SK-N-MC (cell line): ENCODE results near the gene RNF31.

ENCODE experiments used
- DNase-seq: peaks from one replicate; pipeline ENCODE4 v3.0.0-alpha.2; 2011; ENCODE audit warnings: low read depth, low spot score
- H3K27ac ChIP-seq: fragments of 200-600 bp; sonication (generic); 2 replicates; pipeline ENCODE4 v1.5.1; 2016; ENCODE audit warnings: mixed run types
- H3K36me3 ChIP-seq: fragments of 200-600 bp; sonication (generic); 2 replicates; pipeline ENCODE4 v1.6.1; 2017; ENCODE audit warnings: antibody characterized with exemption, low read length, mixed read lengths; ENCODE audit not compliant: insufficient read depth
- H3K4me3 ChIP-seq: fragments of 200-600 bp; sonication (generic); 2 replicates; pipeline ENCODE4 v1.5.1; 2016
- H3K9ac ChIP-seq: fragments of 200-600 bp; sonication (generic); 2 replicates; pipeline ENCODE4 v1.8.0; 2017; ENCODE audit warnings: mixed run types, mixed read lengths; ENCODE audit not compliant: insufficient read length
- H3K9me3 ChIP-seq: fragments of 200-600 bp; sonication (generic); 2 replicates; pipeline ENCODE4 v1.6.1; 2017; ENCODE audit warnings: low read depth, mild to moderate bottlenecking, antibody characterized with exemption, low read length, moderate library complexity, mixed read lengths
- EZH2 ChIP-seq: fragments of 200-600 bp; sonication (generic); IDR thresholded peaks from one replicate; pipeline ENCODE4 v1.6.1; 2017; ENCODE audit warnings: antibody characterized with exemption
- FOXP2 ChIP-seq: optimal IDR thresholded peaks from 2 replicates; pipeline ENCODE3; 2011; ENCODE audit warnings: mild to moderate bottlenecking, moderate library complexity; ENCODE audit not compliant: insufficient read depth; ENCODE audit errors: extremely low read length, control extremely low read depth
- POLR2AphosphoS5 ChIP-seq: IDR thresholded peaks from 2 replicates; pipeline ENCODE4 v1.6.1; 2012; ENCODE audit warnings: mild to moderate bottlenecking, low read depth, low read length, borderline replicate concordance

RNF31 gene

GRCh38 chr14:24106672-24107271 lies 40.5 kb upstream of the RNF31 start:
- Histone ChIP-seq H3K36me3 (peaks cover 20% of the 10 kb centered on the region; the same call in 1 of the 2 replicates), H3K9me3 (no peaks in the 10 kb centered on the region), H3K9ac (no peak overlapping the region), H3K27ac (no peak overlapping the region), H3K4me3 (no peak overlapping the region)
- TF ChIP-seq EZH2 (no peak), FOXP2 (no peak), POLR2AphosphoS5 (no peak)
- no peak for DNase-seq

GRCh38 chr14:24108336-24108874 lies 38.9 kb upstream of the RNF31 start:
- no peak for TF ChIP-seq FOXP2
- TF ChIP-seq POLR2AphosphoS5 = no peak
- TF ChIP-seq EZH2 = no peak
- H3K9ac ChIP-seq = no peak overlapping the region
- H3K9me3 ChIP-seq = no peaks in the 10 kb centered on the region
- DNase-seq = no peak
- no peak overlapping the region for H3K4me3 ChIP-seq
- H3K27ac ChIP-seq = no peak overlapping the region
- peaks cover 7% of the 10 kb centered on the region; the same call in 1 of the 2 replicates for H3K36me3 ChIP-seq

- H3K27ac ChIP-seq = no peak overlapping the region
- no peaks in the 10 kb centered on the region for H3K9me3 ChIP-seq
- TF ChIP-seq EZH2 (no peak), POLR2AphosphoS5 (no peak), FOXP2 (no peak)
- DNase-seq = no peak
- H3K9ac ChIP-seq = no peak overlapping the region
- H3K4me3 ChIP-seq = no peak overlapping the region
- H3K36me3 ChIP-seq = no peaks in the 10 kb centered on the region; the same call in 1 of the 2 replicates
Measured at GRCh38 chr14:24110060-24110459, 37.2 kb upstream of the RNF31 start.

GRCh38 chr14:24110523-24110922 lies 36.8 kb upstream of the RNF31 start:
- no peak overlapping the region for H3K27ac ChIP-seq
- H3K9me3 ChIP-seq = no peaks in the 10 kb centered on the region
- DNase-seq = no peak
- H3K4me3 ChIP-seq = no peak overlapping the region
- H3K9ac ChIP-seq = no peak overlapping the region
- H3K36me3 ChIP-seq = no peaks in the 10 kb centered on the region
- no peak for TF ChIP-seq POLR2AphosphoS5
- no peak for TF ChIP-seq EZH2
- no peak for TF ChIP-seq FOXP2

- TF ChIP-seq POLR2AphosphoS5 (no peak), EZH2 (no peak)
Measured at GRCh38 chr14:24113379-24113800, 33.9 kb upstream of the RNF31 start.

GRCh38 chr14:24113801-24114531 lies 33.3 kb upstream of the RNF31 start:
- Histone ChIP-seq H3K9me3 (no peaks in the 10 kb centered on the region), H3K4me3 (peak overlapping the region; percentile 96), H3K27ac (peak overlapping the region; percentile 94), H3K36me3 (peaks cover 6% of the 10 kb centered on the region; the same call in 1 of the 2 replicates), H3K9ac (peak overlapping the region; percentile 87)
- TF ChIP-seq POLR2AphosphoS5 (peak; percentile 74; the same call in 1 of the 2 replicates), FOXP2 (no peak)
- no peak for DNase-seq

More at GRCh38 chr14:24113379-24113800, 33.9 kb upstream of the RNF31 start:
- H3K4me3 ChIP-seq = peak overlapping the region; percentile 96
- peak overlapping the region; percentile 94 for H3K27ac ChIP-seq
- H3K9me3 ChIP-seq = no peaks in the 10 kb centered on the region
- H3K36me3 ChIP-seq = peaks cover under 1% of the 10 kb centered on the region; the same call in 1 of the 2 replicates
- DNase-seq = no peak
- peak overlapping the region; percentile 87 for H3K9ac ChIP-seq

GRCh38 chr14:24114532-24115421 lies 32.5 kb upstream of the RNF31 start, which contains the start of the genes DCAF11 and NRL:
TSS of gene DCAF11 (plus strand) at chr14:24114777. CDS start at chr14:24115595, 818 bp downstream.
TSS of gene NRL (minus strand) at chr14:24114949. CDS start at chr14:24082848, 32,101 bp downstream.
- peak within 1 kb of the TSS; percentile 96 for H3K4me3 ChIP-seq
- no peaks in the 10 kb centered on the region for H3K9me3 ChIP-seq
- TF ChIP-seq POLR2AphosphoS5 (peak; percentile 26), FOXP2 (peak; percentile 96), EZH2 (no peak)
- peaks cover 14% of the 10 kb centered on the region; the same call in 1 of the 2 replicates for H3K36me3 ChIP-seq
- H3K27ac ChIP-seq = peak within 1 kb of the TSS; percentile 94
- peak within 1 kb of the TSS; percentile 87 for H3K9ac ChIP-seq
- DNase-seq = peak; percentile 99
